Sigmoid colon (tissue), 7 donors: ENCODE results near the gene KIAA1549. TPM values are rescaled to one million over a fixed set of nuclear protein-coding genes. Genes with fewer than 3 reads are reported as not detected.
"Not testable (repeated sequence)": the region's sequence is repeated elsewhere in the genome, so short reads cannot be mapped to it uniquely, and the experiment has no call there.

ENCODE experiments used
- DNase-seq: peaks from one replicate; pipeline ENCODE4 v3.0.0-alpha.2; 2019
- H3K27ac ChIP-seq, 4 donors: fragments of 200-600 bp; sonication (generic); one replicate each; pipeline ENCODE4 v1.5.1; 2016 to 2019; ENCODE audit warnings: mild to moderate bottlenecking in 1 of 4
- H3K27me3 ChIP-seq, 3 donors: fragments of 200-600 bp; sonication (generic); one replicate each; pipeline ENCODE4 v1.5.1; 2019; ENCODE audit warnings: mild to moderate bottlenecking in 1 of 3
- H3K36me3 ChIP-seq, 4 donors: fragments of 200-600 bp; sonication (generic); one replicate each; pipeline ENCODE4 v1.5.1; 2016 to 2019
- H3K4me1 ChIP-seq, 4 donors: fragments of 200-600 bp; sonication (generic); one replicate each; pipeline ENCODE4 v1.5.1; 2017 to 2019
- H3K4me3 ChIP-seq, 4 donors: fragments of 200-600 bp; sonication (generic); one replicate each; pipeline ENCODE4 v1.5.1; 2017 to 2019; ENCODE audit warnings: mild to moderate bottlenecking in 2 of 4, moderate library complexity in 1 of 4
- H3K9me3 ChIP-seq, 4 donors: fragments of 200-600 bp in 3 of 4; sonication (generic) in 3 of 4; one replicate each; pipeline versions ENCODE4 v1.5.1 to v1.6.1; 2013 to 2019
- EP300 ChIP-seq, 4 donors: sonication (generic); formaldehyde crosslinking; IDR thresholded peaks; one replicate each; pipeline ENCODE4 v1.6.1; 2017; ENCODE audit warnings: antibody characterized with exemption in 4 of 4
- POLR2A ChIP-seq, 2 donors: fragments of 450-650 bp; IDR thresholded peaks; one replicate each; pipeline ENCODE4 v1.6.1; 2016; ENCODE audit warnings: antibody characterized with exemption in 2 of 2, mild to moderate bottlenecking in 2 of 2, moderate library complexity in 2 of 2
- POLR2AphosphoS5 ChIP-seq, 4 donors: sonication (generic); formaldehyde crosslinking; IDR thresholded peaks; one replicate each; pipeline ENCODE4 v1.6.1; 2017; ENCODE audit warnings: antibody characterized with exemption in 4 of 4
- WGBS, 2 donors: extraction: QIAGEN DNeasy Blood & Tissue Kit; methylation state at CpG; one replicate each; pipeline ENCODE4 v1.1.7; 2013; 5-methylcytosine and 5-hydroxymethylcytosine counted together
- intact Hi-C: fragments of 100-400 bp; cut with DNase I; formaldehyde crosslinking; loops from one replicate; pipeline ENCODE4 v1.15.1; 2023
- polyA plus RNA-seq, 3 donors: library from polyadenylated mRNA; stranded (reverse); fragments of 200-250 nt; gene quantifications; one replicate each; pipeline ENCODE4 v1.2.3, GENCODE V29; 2013
- small RNA-seq, 3 donors: library from RNA; depleted of rRNA; stranded (forward); fragments of <200 nt; gene quantifications; one replicate each; pipeline ENCODE3, GENCODE V24; 2016
- total RNA-seq, 4 donors: library from RNA; depleted of rRNA; stranded (reverse); fragments of >200 nt; gene quantifications; one replicate each; pipeline ENCODE4 v1.1.0, GENCODE V29; 2016
- TF ChIP-seq, protein P1 (sequence below), 4 experiments: fragments of 450-650 bp in 3 of 4; fragments of 200-600 bp in 1 of 4; IDR thresholded peaks; one replicate each; pipeline ENCODE4 v1.5.1; 2016 to 2019; ENCODE audit warnings: antibody characterized with exemption in 4 of 4, mild to moderate bottlenecking in 3 of 4, moderate library complexity in 2 of 4
- donor health status: healthy with polysubstance abuse.
- donor health status: Bipolar disorder and iron deficiency.
- donor health status: healthy.

Gene KIAA1549
- total and polyA plus RNA-seq, 7 donors = under 0.01 to 3.0 (median 1.1) TPM

DNA sequence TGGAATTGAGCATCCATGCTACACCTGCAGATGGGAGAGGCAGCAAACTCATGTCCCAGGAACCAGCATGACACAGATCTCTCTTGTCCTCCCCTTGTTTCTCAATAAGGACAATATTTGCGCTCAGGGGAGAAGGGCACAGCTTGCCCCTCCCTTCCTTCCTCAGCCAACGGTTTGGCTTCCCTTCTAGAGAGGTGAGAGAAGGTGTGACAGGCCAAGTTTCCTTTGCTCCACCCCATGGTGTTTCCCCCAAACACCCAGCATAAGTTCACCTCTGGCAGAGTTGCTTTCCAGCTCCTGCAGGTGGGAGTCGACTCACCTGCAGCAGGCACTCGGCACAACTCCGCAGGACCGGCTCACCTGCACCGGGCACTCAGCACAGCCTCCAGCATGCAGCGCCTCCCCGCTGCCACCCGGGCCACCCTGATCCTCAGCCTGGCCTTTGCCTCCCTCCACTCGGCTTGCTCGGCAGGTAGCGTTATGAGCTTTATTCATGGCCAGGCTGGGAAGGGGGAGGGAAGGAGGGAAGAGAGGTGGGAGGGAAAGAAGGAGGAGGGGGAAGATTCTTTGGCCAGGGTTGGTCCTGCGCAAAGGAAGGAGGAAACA, 183.4 kb downstream of the KIAA1549 start, which contains the start of the genes ATP6V0A4 and TMEM213:
TSS of gene ATP6V0A4 (minus strand) at position 482 of the 606 bp plus-strand sequence. CDS start 26,949 bp downstream, outside the sequence.
TSS of gene TMEM213 (plus strand) at position 280 of the 606 bp plus-strand sequence. CDS start at position 391, 111 bp downstream.
- H3K9me3 ChIP-seq = no peaks in the 10 kb centered on the region
- no peak for DNase-seq
- H3K27me3 ChIP-seq = peaks cover 0 to 7% (median 0%) of the 10 kb centered on the region in 3 donors
- no peak within 1 kb of the TSS for H3K4me3 ChIP-seq
- H3K4me1 ChIP-seq = no peaks in the 10 kb centered on the region
- WGBS, 2 donors = 40 to 78% methylated on average over 14 of the region's 14 CpGs
- intact Hi-C loops = no loop called here
- TF ChIP-seq POLR2A (IDR thresholded peaks at IDR 0.05) (no peak), EP300 (IDR thresholded peaks at IDR 0.05) (no peak), POLR2AphosphoS5 (IDR thresholded peaks at IDR 0.05) (no peak)
- TF ChIP-seq, protein P1, sequence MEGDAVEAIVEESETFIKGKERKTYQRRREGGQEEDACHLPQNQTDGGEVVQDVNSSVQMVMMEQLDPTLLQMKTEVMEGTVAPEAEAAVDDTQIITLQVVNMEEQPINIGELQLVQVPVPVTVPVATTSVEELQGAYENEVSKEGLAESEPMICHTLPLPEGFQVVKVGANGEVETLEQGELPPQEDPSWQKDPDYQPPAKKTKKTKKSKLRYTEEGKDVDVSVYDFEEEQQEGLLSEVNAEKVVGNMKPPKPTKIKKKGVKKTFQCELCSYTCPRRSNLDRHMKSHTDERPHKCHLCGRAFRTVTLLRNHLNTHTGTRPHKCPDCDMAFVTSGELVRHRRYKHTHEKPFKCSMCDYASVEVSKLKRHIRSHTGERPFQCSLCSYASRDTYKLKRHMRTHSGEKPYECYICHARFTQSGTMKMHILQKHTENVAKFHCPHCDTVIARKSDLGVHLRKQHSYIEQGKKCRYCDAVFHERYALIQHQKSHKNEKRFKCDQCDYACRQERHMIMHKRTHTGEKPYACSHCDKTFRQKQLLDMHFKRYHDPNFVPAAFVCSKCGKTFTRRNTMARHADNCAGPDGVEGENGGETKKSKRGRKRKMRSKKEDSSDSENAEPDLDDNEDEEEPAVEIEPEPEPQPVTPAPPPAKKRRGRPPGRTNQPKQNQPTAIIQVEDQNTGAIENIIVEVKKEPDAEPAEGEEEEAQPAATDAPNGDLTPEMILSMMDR (IDR thresholded peaks at IDR 0.05) = no peak
- no peaks in the 10 kb centered on the region for H3K36me3 ChIP-seq
- H3K27ac ChIP-seq = no peak within 1 kb of the TSS

DNA sequence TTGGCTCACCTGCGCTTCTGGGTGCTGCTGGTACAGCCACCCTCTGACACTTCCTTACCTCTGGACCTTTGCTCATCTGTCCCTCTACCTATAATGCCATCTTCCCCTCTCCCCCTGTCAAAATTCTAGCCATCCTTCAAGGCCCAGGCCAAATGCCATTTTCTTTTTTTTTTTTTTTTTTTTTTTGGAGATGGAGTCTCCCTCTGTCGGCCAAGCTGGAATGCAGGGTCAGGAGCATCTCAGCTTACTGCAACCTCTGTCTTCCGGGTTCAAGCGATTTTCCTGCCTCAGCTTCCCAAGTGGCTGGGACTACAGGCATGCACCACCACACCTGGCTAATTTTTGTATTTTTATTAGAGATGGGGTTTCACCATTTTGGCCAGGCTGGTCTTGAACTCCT, 184.1 kb downstream of the KIAA1549 start:
- 75 to 95% methylated on average over 4 of the region's 4 CpGs for WGBS, 2 donors
- H3K36me3 ChIP-seq, H3K27me3 ChIP-seq, H3K4me3 ChIP-seq, H3K4me1 ChIP-seq, intact Hi-C loops, DNase-seq, H3K9me3 ChIP-seq, H3K27ac ChIP-seq: not testable (repeated sequence)

DNA sequence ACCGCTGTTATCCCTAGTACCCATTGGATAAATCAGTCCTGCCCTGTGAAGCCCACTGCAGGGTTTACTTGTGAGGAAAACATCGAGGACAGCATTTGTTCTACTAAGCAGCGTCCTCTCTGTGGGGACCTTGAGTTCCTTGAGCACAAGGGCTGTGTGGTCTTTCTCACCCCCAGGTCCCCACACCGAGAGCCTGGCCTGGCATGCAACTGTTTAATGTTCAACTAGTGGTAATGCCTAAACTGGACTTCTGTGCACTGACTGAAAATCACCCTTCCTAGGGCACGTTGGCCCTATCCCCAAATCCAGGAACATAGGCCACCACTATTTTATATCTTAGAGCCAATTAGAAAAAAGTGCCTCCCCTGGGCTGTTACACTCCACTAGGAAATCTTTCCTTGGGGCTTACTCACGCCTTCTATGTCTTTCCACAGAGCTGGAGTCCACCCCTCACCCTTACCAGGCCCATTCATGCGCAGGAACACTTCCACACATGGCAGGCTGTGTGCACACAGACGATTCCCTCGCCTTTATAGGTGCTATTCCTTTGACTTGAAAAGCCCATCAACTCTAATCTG, 185.1 kb downstream of the KIAA1549 start:
- 84 to 88% methylated on average over 9 of the region's 9 CpGs for WGBS, 2 donors

DNA sequence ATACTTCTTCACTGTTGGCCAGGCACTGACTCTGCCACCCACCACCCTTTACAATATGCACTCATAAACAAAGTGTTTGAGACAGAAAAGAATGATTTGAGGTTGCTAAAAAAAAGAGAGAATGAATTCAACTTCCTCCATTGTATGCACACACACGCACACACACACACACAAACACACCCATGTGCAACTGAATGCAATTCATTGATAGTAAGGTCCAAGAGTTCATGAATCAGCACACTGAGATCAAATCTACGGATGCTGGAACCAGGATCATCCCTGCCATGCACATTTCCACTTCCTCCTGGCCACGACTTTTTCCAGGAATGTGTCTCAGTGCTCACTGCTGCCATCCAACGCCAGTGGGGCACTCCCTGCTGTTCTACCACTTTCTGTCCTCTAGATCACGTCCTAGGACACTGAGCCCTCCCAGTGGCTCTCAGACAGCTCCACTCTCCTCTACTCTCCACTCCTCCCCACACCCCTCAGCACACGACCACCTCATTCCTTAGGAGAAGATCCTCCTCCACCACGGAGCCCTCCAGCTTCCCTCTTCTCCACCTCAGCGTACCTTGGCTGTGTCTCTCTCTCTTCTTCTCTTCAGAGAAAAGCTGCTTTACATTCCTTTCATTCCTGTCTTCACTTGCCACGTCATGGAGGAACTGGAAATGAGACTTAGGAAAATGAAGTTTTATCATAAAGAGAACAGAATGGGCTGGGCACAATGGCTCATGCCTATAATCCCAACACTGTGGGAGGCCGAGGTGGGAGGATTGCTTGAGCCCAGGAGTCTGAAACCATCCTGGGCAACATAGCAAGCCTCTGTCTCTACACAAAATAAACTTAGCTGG, 195.4 kb downstream of the KIAA1549 start:
- Histone ChIP-seq H3K27ac (no peak overlapping the region), H3K36me3 (no peaks in the 10 kb centered on the region), H3K4me3 (no peak overlapping the region), H3K27me3 (no peaks in the 10 kb centered on the region), H3K9me3 (no peaks in the 10 kb centered on the region), H3K4me1 (no peaks in the 10 kb centered on the region)
- DNase-seq = no peak
- TF ChIP-seq EP300 (IDR thresholded peaks at IDR 0.05) (no peak), POLR2AphosphoS5 (IDR thresholded peaks at IDR 0.05) (no peak), POLR2A (IDR thresholded peaks at IDR 0.05) (no peak)
- TF ChIP-seq, protein P1 (IDR thresholded peaks at IDR 0.05) = no peak
- WGBS, 2 donors = 40 to 65% methylated on average over 10 of the region's 10 CpGs
- intact Hi-C loops = no loop called here

More for the DNA sequence above, 185.1 kb downstream of the KIAA1549 start:
- H3K4me3 ChIP-seq = no peak overlapping the region
- H3K9me3 ChIP-seq = no peaks in the 10 kb centered on the region
- no peak for DNase-seq
- no peaks in the 10 kb centered on the region for H3K4me1 ChIP-seq
- TF ChIP-seq EP300 (IDR thresholded peaks at IDR 0.05) (no peak), POLR2A (IDR thresholded peaks at IDR 0.05) (no peak)
- H3K36me3 ChIP-seq = no peaks in the 10 kb centered on the region
- no peak overlapping the region for H3K27ac ChIP-seq
- intact Hi-C loops = no loop called here
- peaks cover 0 to 7% (median 0%) of the 10 kb centered on the region in 3 donors for H3K27me3 ChIP-seq

DNA sequence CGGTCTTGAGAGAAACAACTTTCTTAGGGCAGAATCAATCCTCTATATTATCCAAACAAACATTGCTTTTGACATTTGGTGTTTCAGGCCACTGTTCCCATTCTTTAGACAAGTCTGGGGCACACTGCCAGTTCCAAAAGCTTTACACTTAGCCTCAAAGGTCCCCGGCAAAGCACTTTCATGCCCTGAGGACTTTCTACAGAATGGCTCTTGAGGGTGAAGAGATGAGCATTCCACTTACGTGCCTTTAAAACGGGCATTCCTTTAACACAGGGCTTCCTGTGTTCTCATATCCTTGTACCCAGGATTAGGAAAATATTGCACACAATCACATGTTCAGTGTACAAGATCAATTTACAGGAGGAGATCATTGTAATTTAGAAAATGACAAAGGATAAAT, 196.5 kb downstream of the KIAA1549 start:
- intact Hi-C loops = no loop called here
- no peak for DNase-seq
- no peak for TF ChIP-seq POLR2A (IDR thresholded peaks at IDR 0.05)
- TF ChIP-seq EP300 (IDR thresholded peaks at IDR 0.05) = no peak
- TF ChIP-seq, protein P1 (IDR thresholded peaks at IDR 0.05) = no peak
- TF ChIP-seq POLR2AphosphoS5 (IDR thresholded peaks at IDR 0.05) = no peak
- Histone ChIP-seq H3K36me3 (no peaks in the 10 kb centered on the region), H3K9me3 (no peaks in the 10 kb centered on the region), H3K4me1 (no peaks in the 10 kb centered on the region), H3K27me3 (no peaks in the 10 kb centered on the region), H3K27ac (no peak overlapping the region), H3K4me3 (no peak overlapping the region)
- 79 to 82% methylated on average over 4 of the region's 4 CpGs for WGBS, 2 donors

Small RNAs within 50 kb of the gene (small RNA-seq; reads per million reads assigned to genes)
- 0 reads per million in 3 donors for gene RNU6-1272P

Other genes starting within 250 kb of the KIAA1549 start
- not detected for gene TMEM213, start 183.4 kb downstream of the KIAA1549 start, total RNA-seq
- under 1 TPM in 1 of 3 donors, not detected in 2; 0.01 TPM for gene TMEM213, start 183.4 kb downstream of the KIAA1549 start, polyA plus RNA-seq
- not detected for gene ATP6V0A4, start 183.2 kb downstream of the KIAA1549 start, total RNA-seq
- gene ATP6V0A4, start 183.2 kb downstream of the KIAA1549 start, polyA plus RNA-seq = not detected
- gene ZC3HAV1L, start 54.7 kb upstream of the KIAA1549 start, total RNA-seq = 10 to 100 TPM; 11.8 to 27.7 (median 17.0) TPM
- gene ZC3HAV1L, start 54.7 kb upstream of the KIAA1549 start, polyA plus RNA-seq = 1 to 10 TPM in 1 of 3 donors, under 1 TPM in 1, not detected in 1; 0.92 to 1.9 TPM
- gene ZC3HAV1, start 128.3 kb upstream of the KIAA1549 start, total RNA-seq = 10 to 100 TPM; 23.4 to 29.1 (median 26.1) TPM
- 10 to 100 TPM in 2 of 3 donors, 1 to 10 TPM in 1; 4.2 to 20.5 (median 10.6) TPM for gene ZC3HAV1, start 128.3 kb upstream of the KIAA1549 start, polyA plus RNA-seq
- 10 to 100 TPM; 13.2 to 22.7 (median 14.2) TPM for gene UBN2, start 249.8 kb upstream of the KIAA1549 start, total RNA-seq
- gene UBN2, start 249.8 kb upstream of the KIAA1549 start, polyA plus RNA-seq = 1 to 10 TPM in 2 of 3 donors, under 1 TPM in 1; 0.92 to 3.2 (median 1.2) TPM